Neural cell (in vitro differentiated cells): Measurements from ENCODE around the gene FAM110A.

Source experiments
- TAF1 ChIP-seq: IDR thresholded peaks from 2 replicates; pipeline ENCODE4 v1.6.1; 2012; ENCODE audit warnings: low read depth
- TF ChIP-seq, protein P1 (sequence below): fragments of 450-650 bp; IDR thresholded peaks from 2 replicates; pipeline ENCODE4 v1.5.1; 2014; ENCODE audit warnings: antibody characterized with exemption, mild to moderate bottlenecking, moderate library complexity; ENCODE audit not compliant: poor library complexity, severe bottlenecking

DNA sequence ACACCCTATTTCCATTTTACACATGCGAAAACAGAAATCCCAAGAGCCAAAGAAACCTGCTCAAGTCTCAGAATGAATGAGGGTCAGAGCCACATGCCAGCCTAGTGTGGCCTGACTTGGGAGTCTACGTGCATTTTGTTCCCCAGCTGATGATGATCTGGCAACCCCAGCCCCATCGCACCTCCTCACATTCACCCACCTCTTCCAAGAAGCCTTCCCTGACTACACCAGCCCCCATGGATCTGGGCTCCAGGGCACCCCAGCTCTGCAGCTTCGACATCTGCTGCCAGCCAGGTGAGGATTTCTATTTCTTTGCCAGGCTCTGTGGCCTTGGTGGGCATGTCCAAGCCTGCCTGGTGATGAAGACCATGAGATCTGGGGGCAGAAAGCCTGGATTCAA is 41.6 kb downstream of the FAM110A start:
- TF ChIP-seq, protein P1, sequence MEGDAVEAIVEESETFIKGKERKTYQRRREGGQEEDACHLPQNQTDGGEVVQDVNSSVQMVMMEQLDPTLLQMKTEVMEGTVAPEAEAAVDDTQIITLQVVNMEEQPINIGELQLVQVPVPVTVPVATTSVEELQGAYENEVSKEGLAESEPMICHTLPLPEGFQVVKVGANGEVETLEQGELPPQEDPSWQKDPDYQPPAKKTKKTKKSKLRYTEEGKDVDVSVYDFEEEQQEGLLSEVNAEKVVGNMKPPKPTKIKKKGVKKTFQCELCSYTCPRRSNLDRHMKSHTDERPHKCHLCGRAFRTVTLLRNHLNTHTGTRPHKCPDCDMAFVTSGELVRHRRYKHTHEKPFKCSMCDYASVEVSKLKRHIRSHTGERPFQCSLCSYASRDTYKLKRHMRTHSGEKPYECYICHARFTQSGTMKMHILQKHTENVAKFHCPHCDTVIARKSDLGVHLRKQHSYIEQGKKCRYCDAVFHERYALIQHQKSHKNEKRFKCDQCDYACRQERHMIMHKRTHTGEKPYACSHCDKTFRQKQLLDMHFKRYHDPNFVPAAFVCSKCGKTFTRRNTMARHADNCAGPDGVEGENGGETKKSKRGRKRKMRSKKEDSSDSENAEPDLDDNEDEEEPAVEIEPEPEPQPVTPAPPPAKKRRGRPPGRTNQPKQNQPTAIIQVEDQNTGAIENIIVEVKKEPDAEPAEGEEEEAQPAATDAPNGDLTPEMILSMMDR, result no peak
- no peak for TF ChIP-seq TAF1
